SK-N-SH (cell line): ENCODE results near the gene PRPSAP2. TPM values are rescaled to one million over a fixed set of nuclear protein-coding genes. Genes with fewer than 3 reads are reported as not detected.

Experiments used
- CTCF ChIA-PET: fragments of 300-600, 350-600 bp; formaldehyde crosslinking; extraction: SDS; loops from one replicate; lab custom pipeline; 2021; lab: Yijun Ruan, JAX
- POLR2A ChIA-PET: fragments of 350-600 bp; sonication (Branson Sonifier 250); formaldehyde crosslinking; extraction: SDS; loops from one replicate; lab custom pipeline; 2020; ENCODE audit warnings: antibody characterized with exemption, inconsistent platforms; lab: Yijun Ruan, JAX
- DNase-seq: peaks from one replicate; pipeline ENCODE4 v3.0.0; 2012
- H2AFZ ChIP-seq: fragments of 200-600 bp; sonication (generic); 2 replicates; pipeline ENCODE4 v1.8.1; 2016; ENCODE audit warnings: antibody characterized with exemption, mild to moderate bottlenecking, low read depth
- H3F3A ChIP-seq: fragments of 200-600 bp; sonication (generic); replicated peaks from 2 replicates; pipeline ENCODE3; 2016; ENCODE audit warnings: antibody characterized with exemption, mild to moderate bottlenecking; ENCODE audit not compliant: insufficient read depth
- H3K27ac ChIP-seq, 2 experiments: fragments of 200-500 bp in 1 of 2; fragments of 200-600 bp in 1 of 2; sonication (Bioruptor generic) in 1 of 2; sonication (generic), shearing (Covaris generic) in 1 of 2; 2 replicates each; pipeline versions ENCODE4 v1.5.1 to v1.6.1; 2014 to 2016; ENCODE audit warnings: low read depth in 2 of 2, inconsistent platforms in 1 of 2, low read length in 1 of 2, mild to moderate bottlenecking in 1 of 2, mixed read lengths in 1 of 2
- H3K27me3 ChIP-seq: fragments of 200-600 bp; sonication (generic), shearing (Covaris generic); 2 replicates; pipeline ENCODE4 v1.6.1; 2016; ENCODE audit warnings: mixed run types; ENCODE audit not compliant: insufficient read depth
- H3K36me3 ChIP-seq, 2 experiments: fragments of 200-500 bp in 1 of 2; fragments of 200-600 bp in 1 of 2; sonication (Bioruptor generic) in 1 of 2; sonication (generic) in 1 of 2; replicated peaks in 1 of 2; 2 replicates each; pipeline versions ENCODE3 to v1.5.1; 2014 to 2016; ENCODE audit warnings: low read length in 1 of 2, mild to moderate bottlenecking in 1 of 2; ENCODE audit not compliant: insufficient read depth in 2 of 2, control insufficient read depth in 1 of 2
- H3K4me1 ChIP-seq, 2 experiments: fragments of 200-500 bp in 1 of 2; fragments of 200-600 bp in 1 of 2; sonication (Bioruptor generic) in 1 of 2; sonication (generic), shearing (Covaris generic) in 1 of 2; 2 replicates each; pipeline versions ENCODE4 v1.5.1 to v1.6.1; 2014 to 2016; ENCODE audit warnings: low read depth in 1 of 2, low read length in 1 of 2, mixed run types in 1 of 2; ENCODE audit not compliant: insufficient read depth in 2 of 2, control insufficient read depth in 1 of 2
- H3K4me2 ChIP-seq: fragments of 200-600 bp; sonication (generic), shearing (Covaris generic); 2 replicates; pipeline ENCODE4 v1.6.1; 2017; ENCODE audit warnings: mixed run types
- H3K4me3 ChIP-seq, 2 experiments: fragments of 200-500 bp in 1 of 2; fragments of 200-600 bp in 1 of 2; sonication (Bioruptor generic) in 1 of 2; sonication (generic), shearing (Covaris generic) in 1 of 2; 2 replicates each; pipeline versions ENCODE4 v1.5.1 to v1.8.1; 2014 to 2016; ENCODE audit warnings: low read depth in 2 of 2, inconsistent platforms in 1 of 2, low read length in 1 of 2, mild to moderate bottlenecking in 1 of 2, mixed read lengths in 1 of 2, moderate library complexity in 1 of 2
- H3K79me2 ChIP-seq: fragments of 200-600 bp; sonication (generic); 2 replicates; pipeline ENCODE4 v1.8.1; 2017; ENCODE audit warnings: mild to moderate bottlenecking; ENCODE audit not compliant: insufficient read depth
- H3K9ac ChIP-seq: fragments of 200-600 bp; sonication (generic); 2 replicates; pipeline ENCODE4 v1.6.1; 2017; ENCODE audit warnings: mixed run types
- H3K9me2 ChIP-seq: fragments of 200-600 bp; sonication (generic); 2 replicates; pipeline ENCODE4 v1.6.1; 2017; ENCODE audit warnings: mixed run types
- H3K9me3 ChIP-seq: fragments of 200-600 bp; sonication (generic); 2 replicates; pipeline ENCODE4 v1.6.1; 2017; ENCODE audit warnings: mixed run types, mild to moderate bottlenecking, moderate library complexity
- H4K20me1 ChIP-seq: fragments of 200-600 bp; sonication (generic); 2 replicates; pipeline ENCODE4 v1.6.1; 2017; ENCODE audit warnings: mild to moderate bottlenecking, mixed run types; ENCODE audit not compliant: insufficient read depth
- CTCF ChIP-seq: fragments of 200-600 bp; sonication (generic); IDR thresholded peaks from 2 replicates; pipeline ENCODE4 v1.6.1; 2017; ENCODE audit warnings: antibody characterized with exemption, mild to moderate bottlenecking, moderate library complexity
- EP300 ChIP-seq, 2 experiments: IDR thresholded peaks; 2 replicates each; pipeline versions ENCODE4 v1.4.0 to v1.6.1; 2012; ENCODE audit warnings: borderline replicate concordance in 1 of 2, low read depth in 1 of 2, low read length in 1 of 2
- FOXM1 ChIP-seq: IDR thresholded peaks from 2 replicates; pipeline ENCODE4 v1.4.0; 2012; ENCODE audit warnings: low read depth, mild to moderate bottlenecking
- MAX ChIP-seq: IDR thresholded peaks from 2 replicates; pipeline ENCODE4 v1.4.0; 2012; ENCODE audit warnings: low read depth
- RAD21 ChIP-seq: IDR thresholded peaks from 2 replicates; pipeline ENCODE4 v1.6.1; 2012; ENCODE audit warnings: mild to moderate bottlenecking, low read length
- USF2 ChIP-seq: fragments of 150-350 bp; IDR thresholded peaks from 2 replicates; pipeline ENCODE4 v1.6.1; 2017; ENCODE audit warnings: antibody characterized with exemption, low read length, low read depth, borderline replicate concordance
- WGBS: methylation state at CpG from one replicate; pipeline ENCODE4 v1.1.6; 2017; ENCODE audit warnings: low lambda C conversion rate; 5-methylcytosine and 5-hydroxymethylcytosine counted together
- polyA plus RNA-seq, 3 experiments: library from polyadenylated mRNA; depleted of rRNA; stranded (reverse); fragments of >200 nt; gene quantifications; 2 replicates each; pipeline ENCODE4 v1.2.3, GENCODE V29; 2012
- TF ChIP-seq, protein P1 (sequence below): IDR thresholded peaks from 2 replicates; pipeline ENCODE4 v1.4.0; 2012; ENCODE audit warnings: low read depth, borderline replicate concordance

The PRPSAP2 gene
- polyA plus RNA-seq, 1 of the 3 experiments (the other 2 are of a cell fraction), result 27.6 TPM

DNA sequence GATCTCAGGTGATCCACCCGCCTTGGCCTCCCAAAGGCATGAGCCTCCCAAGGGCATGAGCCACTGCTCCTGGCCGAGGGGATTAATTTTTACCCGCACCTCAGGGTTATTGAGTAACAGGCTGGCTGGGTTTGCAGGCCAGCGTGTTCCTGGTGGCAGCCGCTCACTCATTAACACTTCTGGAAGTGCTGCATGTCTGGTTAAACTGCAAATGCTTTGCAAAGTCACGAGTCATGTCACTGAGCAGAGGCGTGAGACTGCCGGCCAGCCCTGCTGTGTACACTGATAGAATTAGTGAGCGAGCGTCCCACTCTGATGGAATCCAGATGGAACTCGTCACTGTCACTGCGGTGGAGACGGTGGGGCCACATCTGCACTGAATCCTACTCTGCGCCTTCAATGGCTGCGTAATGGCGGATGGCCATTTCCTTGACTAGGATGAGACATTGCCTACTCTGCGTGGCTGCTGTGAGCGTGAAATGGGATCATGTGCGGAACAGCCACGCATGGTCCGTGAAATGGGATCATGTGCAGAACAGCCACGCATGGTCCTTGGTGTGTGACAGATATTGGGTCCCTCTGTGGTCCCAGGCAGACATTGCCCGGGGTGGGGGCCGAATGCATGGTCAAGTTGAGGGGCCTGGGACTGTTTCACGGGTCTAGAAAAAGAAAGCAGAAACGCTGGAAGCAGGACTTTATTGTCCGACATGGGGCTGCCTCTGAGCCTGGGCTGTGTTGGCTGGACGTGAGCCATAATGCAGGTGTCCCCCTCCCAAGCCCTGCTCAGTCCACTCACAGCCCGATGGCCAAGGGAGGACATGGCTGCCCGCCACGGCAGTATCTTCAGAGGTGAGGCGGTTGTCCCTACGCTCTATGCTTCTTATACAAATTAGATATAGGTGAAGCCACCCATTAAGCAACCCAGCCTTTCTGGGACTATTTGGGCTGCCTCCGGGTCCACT lies 93.3 kb downstream of the PRPSAP2 start (continued):
- TF ChIP-seq EP300 (IDR thresholded peaks at IDR 0.05; ENCODE audit: borderline replicate concordance in 1 of 2, low read depth in 1 of 2, low read length in 1 of 2), result no peak
- TF ChIP-seq, protein P1, sequence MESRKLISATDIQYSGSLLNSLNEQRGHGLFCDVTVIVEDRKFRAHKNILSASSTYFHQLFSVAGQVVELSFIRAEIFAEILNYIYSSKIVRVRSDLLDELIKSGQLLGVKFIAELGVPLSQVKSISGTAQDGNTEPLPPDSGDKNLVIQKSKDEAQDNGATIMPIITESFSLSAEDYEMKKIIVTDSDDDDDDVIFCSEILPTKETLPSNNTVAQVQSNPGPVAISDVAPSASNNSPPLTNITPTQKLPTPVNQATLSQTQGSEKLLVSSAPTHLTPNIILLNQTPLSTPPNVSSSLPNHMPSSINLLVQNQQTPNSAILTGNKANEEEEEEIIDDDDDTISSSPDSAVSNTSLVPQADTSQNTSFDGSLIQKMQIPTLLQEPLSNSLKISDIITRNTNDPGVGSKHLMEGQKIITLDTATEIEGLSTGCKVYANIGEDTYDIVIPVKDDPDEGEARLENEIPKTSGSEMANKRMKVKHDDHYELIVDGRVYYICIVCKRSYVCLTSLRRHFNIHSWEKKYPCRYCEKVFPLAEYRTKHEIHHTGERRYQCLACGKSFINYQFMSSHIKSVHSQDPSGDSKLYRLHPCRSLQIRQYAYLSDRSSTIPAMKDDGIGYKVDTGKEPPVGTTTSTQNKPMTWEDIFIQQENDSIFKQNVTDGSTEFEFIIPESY, result no peak

DNA sequence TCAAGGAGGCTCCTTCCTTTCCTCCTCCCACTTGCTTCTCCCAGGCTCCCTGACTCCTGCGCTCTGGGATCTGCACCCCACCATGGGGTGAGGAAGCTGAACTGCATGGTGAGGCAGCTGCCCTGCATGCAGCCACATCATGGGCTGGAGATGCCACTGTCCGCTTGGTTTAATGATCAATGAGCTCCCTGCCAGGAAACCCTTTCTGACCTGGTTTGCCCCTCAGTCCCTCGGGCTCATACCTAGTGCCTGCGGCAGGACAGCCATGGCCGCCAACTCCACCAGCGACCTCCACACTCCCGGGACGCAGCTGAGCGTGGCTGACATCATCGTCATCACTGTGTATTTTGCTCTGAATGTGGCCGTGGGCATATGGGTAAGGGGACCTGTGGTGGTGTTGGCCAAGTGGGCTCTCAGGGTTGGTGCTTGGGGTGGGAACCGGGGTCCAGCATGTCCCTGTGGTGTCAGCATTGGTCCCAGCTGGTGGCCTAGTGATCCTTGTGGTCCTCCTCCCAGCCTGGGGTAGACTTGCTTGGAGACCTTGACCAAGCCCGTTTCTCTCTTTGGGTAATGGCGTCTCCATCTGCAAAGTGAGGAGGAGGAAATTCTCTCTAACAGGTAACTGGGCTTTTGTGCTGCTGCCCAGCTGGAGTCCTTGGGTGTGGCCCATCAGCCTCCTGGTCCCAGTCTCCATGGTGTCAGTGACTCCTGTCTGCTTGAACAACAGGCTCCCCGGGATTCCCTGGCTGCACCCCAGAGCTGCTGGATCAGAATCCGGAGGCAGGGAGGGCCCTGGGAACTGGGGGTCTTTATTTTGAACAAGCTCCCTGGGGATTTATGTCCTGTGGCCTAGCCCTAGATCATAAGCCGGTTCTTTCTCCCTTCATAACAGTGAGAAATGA lies 94.3 kb downstream of the PRPSAP2 start, which contains the start of gene SLC5A10:
SLC5A10 (plus strand) TSS at position 225 of the 902 bp plus-strand sequence; CDS start at position 266, 41 bp downstream.
- 83% methylated on average over 10 of the region's 17 CpGs for WGBS
- H3K4me1 ChIP-seq, result peaks cover 0 to 4% of the 10 kb centered on the region in 2 experiments; a peak in 1 of 4 replicates
- ChIA-PET POLR2A (no interaction called here), CTCF (interaction anchor here (0.9 to 1.3 kb wide), 2 partner anchors 8 to 9 kb away, joined by 3 to 8 read pairs; no protein-coding TSS in a partner anchor)
- no peaks in the 10 kb centered on the region for H3F3A ChIP-seq
- no peaks in the 10 kb centered on the region for H3K79me2 ChIP-seq
- no peak within 1 kb of the TSS for H2AFZ ChIP-seq
- TF ChIP-seq CTCF, result peak; percentile 34
- TF ChIP-seq FOXM1, result no peak
- TF ChIP-seq RAD21, result no peak
- TF ChIP-seq USF2, result no peak
- no peak for TF ChIP-seq MAX
- no peak for DNase-seq
- no peaks in the 10 kb centered on the region; the same call in 1 of the 2 replicates for H3K27me3 ChIP-seq
- H3K27ac ChIP-seq, result no peak within 1 kb of the TSS
- H3K9me3 ChIP-seq, result no peaks in the 10 kb centered on the region
- no peaks in the 10 kb centered on the region for H3K9me2 ChIP-seq
- no peaks in the 10 kb centered on the region for H3K36me3 ChIP-seq
- H4K20me1 ChIP-seq, result no peaks in the 10 kb centered on the region
- no peak within 1 kb of the TSS for H3K9ac ChIP-seq
- H3K4me3 ChIP-seq, result no peak within 1 kb of the TSS
- no peak within 1 kb of the TSS for H3K4me2 ChIP-seq
